IMR-90 (cell line): ENCODE data around the gene LDHAL6B. TPM values are rescaled to one million over a fixed set of nuclear protein-coding genes. Genes with fewer than 3 reads are reported as not detected.

Experiments used
- ATAC-seq: fragments of 200-7000 bp; cut with Tn5 transposase; 2 replicates; pipeline ENCODE4 v1.9.1; 2020; ENCODE audit warnings: low read depth, mild to moderate bottlenecking, moderate library complexity
- BruUV-seq: library from RNA; stranded (reverse); fragments of 400-500 nt; replicated peaks from 2 replicates; lab custom pipeline; 2021; lab: Mats Ljungman, UMichigan
- CTCF ChIA-PET: fragments of 300-600 bp; formaldehyde crosslinking; extraction: SDS; loops from one replicate; lab custom pipeline; 2021; ENCODE audit warnings: antibody characterized with exemption; lab: Yijun Ruan, JAX
- POLR2A ChIA-PET: fragments of 300-600 bp; sonication (Branson Sonifier 250); formaldehyde crosslinking; loops from one replicate; lab custom pipeline; 2022; ENCODE audit warnings: antibody characterized with exemption; ENCODE audit not compliant: unreplicated experiment; lab: Charles Lee
- DNase-seq: peaks from one replicate; pipeline ENCODE4 v3.0.0; 2013
- H2AFZ ChIP-seq: replicated peaks from 2 replicates; pipeline ENCODE3; 2013; ENCODE audit warnings: low read length, mild to moderate bottlenecking; ENCODE audit not compliant: poor library complexity
- H2AK5ac ChIP-seq: 2 replicates; pipeline ENCODE4 v1.6.1; 2013; ENCODE audit warnings: low read depth, low read length, inconsistent platforms
- H2AK9ac ChIP-seq: replicated peaks from 2 replicates; pipeline ENCODE3; 2013; ENCODE audit warnings: mild to moderate bottlenecking, low read depth, low read length, moderate library complexity; ENCODE audit not compliant: poor library complexity
- H2BK120ac ChIP-seq: 2 replicates; pipeline ENCODE4 v1.6.1; 2013; ENCODE audit warnings: low read depth, low read length, inconsistent platforms
- H2BK15ac ChIP-seq: 3 replicates; pipeline ENCODE4 v1.6.1; 2013; ENCODE audit warnings: low read depth, low read length, inconsistent platforms
- H2BK20ac ChIP-seq: 2 replicates; pipeline ENCODE4 v1.6.1; 2013; ENCODE audit warnings: low read depth, mild to moderate bottlenecking, inconsistent platforms, low read length, moderate library complexity
- H2BK5ac ChIP-seq: 2 replicates; pipeline ENCODE4 v1.6.1; 2013; ENCODE audit warnings: mild to moderate bottlenecking, low read depth, low read length, inconsistent platforms; ENCODE audit not compliant: poor library complexity, severe bottlenecking
- H3K14ac ChIP-seq: replicated peaks from 2 replicates; pipeline ENCODE4 v1.6.1; 2013; ENCODE audit warnings: low read depth, low read length, inconsistent platforms
- H3K18ac ChIP-seq: 2 replicates; pipeline ENCODE4 v1.6.1; 2013; ENCODE audit warnings: low read depth, low read length, control low read depth
- H3K23ac ChIP-seq: 2 replicates; pipeline ENCODE4 v1.6.1; 2013; ENCODE audit warnings: low read depth, low read length, inconsistent platforms
- H3K27ac ChIP-seq: 2 replicates; pipeline ENCODE4 v1.5.1; 2013; ENCODE audit warnings: mild to moderate bottlenecking, control low read depth, low read length; ENCODE audit not compliant: insufficient read depth
- H3K27me3 ChIP-seq: 2 replicates; pipeline ENCODE4 v1.6.1; 2013; ENCODE audit warnings: low read length; ENCODE audit not compliant: control insufficient read depth, insufficient read depth
- H3K36me3 ChIP-seq: 2 replicates; pipeline ENCODE4 v1.6.1; 2013; ENCODE audit warnings: low read length, mixed read lengths; ENCODE audit not compliant: control insufficient read depth, insufficient read depth
- H3K4ac ChIP-seq: 2 replicates; pipeline ENCODE4 v1.6.1; 2013; ENCODE audit warnings: low read depth, low read length, inconsistent platforms
- H3K4me1 ChIP-seq: 2 replicates; pipeline ENCODE4 v1.6.1; 2013; ENCODE audit warnings: low read length, mixed read lengths; ENCODE audit not compliant: control insufficient read depth, insufficient read depth
- H3K4me2 ChIP-seq: 2 replicates; pipeline ENCODE4 v1.6.1; 2013; ENCODE audit warnings: low read depth, mild to moderate bottlenecking, control low read depth, low read length, moderate library complexity
- H3K4me3 ChIP-seq: 2 replicates; pipeline ENCODE4 v1.5.1; 2013; ENCODE audit warnings: low read depth, mild to moderate bottlenecking, control low read depth, low read length, moderate library complexity; ENCODE audit not compliant: insufficient read depth
- H3K56ac ChIP-seq: 2 replicates; pipeline ENCODE4 v1.6.1; 2013; ENCODE audit warnings: low read length, inconsistent platforms; ENCODE audit not compliant: insufficient read depth; ENCODE audit errors: extremely low read depth
- H3K79me1 ChIP-seq, 2 experiments: 2 replicates each; pipeline ENCODE4 v1.6.1; 2013; ENCODE audit warnings: low read length in 2 of 2, inconsistent platforms in 1 of 2, low read depth in 1 of 2
- H3K9ac ChIP-seq: 2 replicates; pipeline ENCODE4 v1.6.1; 2013; ENCODE audit warnings: low read depth, low read length, control low read depth
- H3K9me1 ChIP-seq: 2 replicates; pipeline ENCODE4 v1.6.1; 2013; ENCODE audit warnings: low read length, inconsistent platforms; ENCODE audit not compliant: insufficient read depth
- H3K9me3 ChIP-seq: 2 replicates; pipeline ENCODE4 v1.6.1; 2013; ENCODE audit warnings: low read length; ENCODE audit not compliant: control insufficient read depth, insufficient read depth
- H4K20me1 ChIP-seq: 2 replicates; pipeline ENCODE4 v1.6.1; 2013; ENCODE audit warnings: low read length, inconsistent platforms; ENCODE audit not compliant: insufficient read depth
- H4K5ac ChIP-seq: 2 replicates; pipeline ENCODE4 v1.6.1; 2013; ENCODE audit warnings: mild to moderate bottlenecking, low read depth, low read length, control low read depth
- H4K8ac ChIP-seq, 2 experiments: 2 replicates each; pipeline ENCODE4 v1.6.1; 2013; ENCODE audit warnings: low read depth in 2 of 2, low read length in 2 of 2, control low read depth in 1 of 2, inconsistent platforms in 1 of 2
- H4K91ac ChIP-seq: 2 replicates; pipeline ENCODE4 v1.6.1; 2013; ENCODE audit warnings: low read depth, low read length, inconsistent platforms; ENCODE audit not compliant: insufficient read depth
- CEBPB ChIP-seq: IDR thresholded peaks from 2 replicates; pipeline ENCODE4 v1.6.1; 2012; ENCODE audit warnings: low read depth, low read length, improper control_type of control experiment
- FOS ChIP-seq: fragments of 150-350 bp; IDR thresholded peaks from 2 replicates; pipeline ENCODE4 v1.6.1; 2016; ENCODE audit warnings: low read depth, low read length
- MAFK ChIP-seq: IDR thresholded peaks from 2 replicates; pipeline ENCODE4 v1.6.1; 2012; ENCODE audit warnings: low read depth, low read length, improper control_type of control experiment
- POLR2A ChIP-seq: IDR thresholded peaks from 2 replicates; pipeline ENCODE4 v1.6.1; 2012; ENCODE audit warnings: mild to moderate bottlenecking, low read depth, low read length
- RFX5 ChIP-seq: IDR thresholded peaks from 2 replicates; pipeline ENCODE4 v1.8.0; 2012; ENCODE audit warnings: low read depth, mild to moderate bottlenecking, low read length, moderate library complexity
- SMC3 ChIP-seq: fragments of 150-350 bp; IDR thresholded peaks from 2 replicates; pipeline ENCODE4 v1.6.1; 2016; ENCODE audit warnings: low read depth, mild to moderate bottlenecking, antibody characterized with exemption, low read length, moderate library complexity
- WGBS, 2 experiments: methylation state at CpG; one replicate each; pipeline versions ENCODE4 v1.1.5 to v1.1.7; 2013; ENCODE audit warnings: missing lambda C conversion rate in 2 of 2; ENCODE audit not compliant: insufficient read length in 1 of 2; ENCODE audit errors: extremely low coverage in 2 of 2; 5-methylcytosine and 5-hydroxymethylcytosine counted together
- dilution Hi-C: fragments of 300-500 bp; cut with HindIII; formaldehyde crosslinking; loops from one replicate; pipeline ENCODE4 v1.14.3; 2018; ENCODE audit warnings: low sequenced_read_pairs; ENCODE audit not compliant: unreplicated experiment
- in situ Hi-C: fragments of 300-500 bp; cut with MboI; formaldehyde crosslinking; loops from 3 replicates; pipeline ENCODE4 v1.14.3; 2019; ENCODE audit warnings: low sequenced_read_pairs, inconsistent platforms, mixed read lengths
- intact Hi-C: fragments of 100-400 bp; cut with micrococcal nuclease; formaldehyde crosslinking; loops from 2 replicates; pipeline ENCODE4 v1.10.0; 2022
- polyA plus RNA-seq, 3 experiments: library from polyadenylated mRNA; depleted of rRNA; stranded (reverse); fragments of >200 nt; gene quantifications; 2 replicates each; pipeline ENCODE4 v1.2.3, GENCODE V29; 2012; ENCODE audit warnings: low replicate concordance in 1 of 3
- total RNA-seq: library from RNA; depleted of rRNA; stranded (reverse); fragments of >200 nt; gene quantifications from 2 replicates; pipeline ENCODE4 v1.2.3, GENCODE V29; 2012
- TF ChIP-seq, protein P1 (sequence below): fragments of 150-350 bp; IDR thresholded peaks from 2 replicates; pipeline ENCODE4 v1.6.1; 2016; ENCODE audit warnings: low read depth, mild to moderate bottlenecking, low read length, moderate library complexity, borderline replicate concordance
- TF ChIP-seq, protein P2 (sequence below): fragments of 150-350 bp; IDR thresholded peaks from 2 replicates; pipeline ENCODE4 v1.6.1; 2017; ENCODE audit warnings: mild to moderate bottlenecking, antibody characterized with exemption, low read length, low read depth

LDHAL6B gene
- total and polyA plus RNA-seq, 2 of the 4 experiments (the other 2 are of a cell fraction): not detected

DNA sequence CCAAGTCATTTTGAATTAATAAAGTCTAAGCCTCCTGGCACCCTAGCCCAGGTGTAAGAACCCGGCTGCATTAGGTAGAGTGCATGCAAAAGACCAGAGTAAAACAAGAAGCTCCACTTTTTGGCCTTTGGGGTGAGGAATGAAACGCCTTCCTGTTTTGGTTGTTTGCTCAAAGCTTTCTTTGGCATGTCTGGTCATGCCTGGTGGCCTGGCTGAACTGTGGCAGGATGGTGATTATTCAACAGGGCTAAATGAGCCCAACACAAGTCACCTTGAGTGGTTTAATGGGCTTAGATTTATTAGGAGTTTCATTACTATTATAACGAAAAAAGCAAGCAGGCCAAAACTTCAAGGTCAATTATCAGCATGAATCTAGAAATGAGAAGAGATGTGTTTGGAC, 40.9 kb upstream of the LDHAL6B start:
- Histone ChIP-seq H3K9ac (no peak overlapping the region), H3K27ac (peak overlapping the region; percentile 52; the same call in 1 of the 2 replicates), H2BK15ac (peak overlapping the region; percentile 45; the same call in 2 of the 3 replicates), H3K56ac (peak overlapping the region; percentile 24; the same call in 1 of the 2 replicates), H2AFZ (no peak overlapping the region), H3K4ac (peak overlapping the region; percentile 97), H2BK120ac (peak overlapping the region; percentile 78), H3K23ac (peak overlapping the region; percentile 96; the same call in 1 of the 2 replicates), H3K79me1 (peaks cover 7 to 28% of the 10 kb centered on the region in 2 experiments; a peak in 3 of 4 replicates), H2AK5ac (peak overlapping the region; percentile 93; the same call in 1 of the 2 replicates), H4K20me1 (no peaks in the 10 kb centered on the region), H4K8ac (peak overlapping the region; percentile 11 to 93; a peak in 3 of 4 replicates), H3K4me3 (no peak overlapping the region), H3K36me3 (peaks cover 17% of the 10 kb centered on the region), H2BK5ac (peak overlapping the region; percentile 68), H3K14ac (peak overlapping the region; percentile 96), H3K27me3 (no peaks in the 10 kb centered on the region), H3K4me2 (no peak overlapping the region), H3K4me1 (peaks cover 27% of the 10 kb centered on the region), H3K18ac (peak overlapping the region; percentile 89), H2BK20ac (peak overlapping the region; percentile 94), H4K5ac (peak overlapping the region; percentile 96), H3K9me3 (no peaks in the 10 kb centered on the region), H2AK9ac (peak overlapping the region; percentile 26), H3K9me1 (peaks cover 16% of the 10 kb centered on the region), H4K91ac (peak overlapping the region; percentile 79; the same call in 1 of the 2 replicates)
- WGBS, 2 experiments: 94% methylated on average over 2 of the region's 3 CpGs; no CpG with 5 or more reads in 1 of the 2 experiments
- ATAC-seq (no peak), DNase-seq (no peak)
- in situ Hi-C loops (no loop called here), intact Hi-C loops (loop anchor here (5.0 kb wide), 1 partner anchor 133 kb away; no protein-coding TSS in a partner anchor), dilution Hi-C loops (no loop called here)
- POLR2A ChIA-PET: no interaction called here
- TF ChIP-seq MAFK (no peak), RFX5 (no peak), SMC3 (no peak), POLR2A (no peak), FOS (no peak), CEBPB (no peak)
- TF ChIP-seq, protein P1, sequence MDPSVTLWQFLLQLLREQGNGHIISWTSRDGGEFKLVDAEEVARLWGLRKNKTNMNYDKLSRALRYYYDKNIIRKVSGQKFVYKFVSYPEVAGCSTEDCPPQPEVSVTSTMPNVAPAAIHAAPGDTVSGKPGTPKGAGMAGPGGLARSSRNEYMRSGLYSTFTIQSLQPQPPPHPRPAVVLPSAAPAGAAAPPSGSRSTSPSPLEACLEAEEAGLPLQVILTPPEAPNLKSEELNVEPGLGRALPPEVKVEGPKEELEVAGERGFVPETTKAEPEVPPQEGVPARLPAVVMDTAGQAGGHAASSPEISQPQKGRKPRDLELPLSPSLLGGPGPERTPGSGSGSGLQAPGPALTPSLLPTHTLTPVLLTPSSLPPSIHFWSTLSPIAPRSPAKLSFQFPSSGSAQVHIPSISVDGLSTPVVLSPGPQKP: no peak
- TF ChIP-seq, protein P2, sequence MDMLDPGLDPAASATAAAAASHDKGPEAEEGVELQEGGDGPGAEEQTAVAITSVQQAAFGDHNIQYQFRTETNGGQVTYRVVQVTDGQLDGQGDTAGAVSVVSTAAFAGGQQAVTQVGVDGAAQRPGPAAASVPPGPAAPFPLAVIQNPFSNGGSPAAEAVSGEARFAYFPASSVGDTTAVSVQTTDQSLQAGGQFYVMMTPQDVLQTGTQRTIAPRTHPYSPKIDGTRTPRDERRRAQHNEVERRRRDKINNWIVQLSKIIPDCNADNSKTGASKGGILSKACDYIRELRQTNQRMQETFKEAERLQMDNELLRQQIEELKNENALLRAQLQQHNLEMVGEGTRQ: no peak
- BruUV-seq: no TSS peak
- CTCF ChIA-PET: interaction anchor here (0.9 kb wide), 1 partner anchor 81 kb away, joined by 4 read pairs; no protein-coding TSS in a partner anchor
